Limb (tissue), 2 donors: ENCODE data around the gene SEPTIN1.

Source experiments
- DNase-seq, 2 donors: peaks; one replicate each; pipeline ENCODE4 v3.0.0-alpha.2; 2016; ENCODE audit errors: extremely low spot score in 2 of 2

Gene SEPTIN1

GRCh38 chr16:30377050-30377811 lies 5.1 kb downstream of the SEPTIN1 start:
- DNase-seq, result no peak

DNA sequence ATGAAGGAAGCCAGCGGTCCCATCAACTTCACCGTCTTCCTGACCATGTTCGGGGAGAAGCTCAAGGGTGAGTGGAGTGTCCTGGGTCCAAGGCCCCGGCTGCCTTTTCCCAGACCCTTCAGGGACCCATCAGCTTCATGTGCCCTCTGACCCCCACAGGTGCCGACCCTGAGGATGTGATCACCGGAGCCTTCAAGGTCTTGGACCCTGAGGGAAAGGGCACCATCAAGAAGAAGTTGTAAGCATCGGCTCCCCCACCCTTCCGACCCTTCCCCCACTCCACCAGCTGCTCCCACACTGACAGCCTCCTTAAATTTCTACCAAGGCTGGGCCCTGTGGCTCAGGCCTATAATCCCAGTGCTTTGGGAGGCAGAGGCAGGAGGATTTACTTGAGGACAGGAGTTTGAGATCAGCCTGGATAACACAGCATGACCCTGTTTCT lies 5.9 kb downstream of the SEPTIN1 start:
- no peak for DNase-seq

DNA sequence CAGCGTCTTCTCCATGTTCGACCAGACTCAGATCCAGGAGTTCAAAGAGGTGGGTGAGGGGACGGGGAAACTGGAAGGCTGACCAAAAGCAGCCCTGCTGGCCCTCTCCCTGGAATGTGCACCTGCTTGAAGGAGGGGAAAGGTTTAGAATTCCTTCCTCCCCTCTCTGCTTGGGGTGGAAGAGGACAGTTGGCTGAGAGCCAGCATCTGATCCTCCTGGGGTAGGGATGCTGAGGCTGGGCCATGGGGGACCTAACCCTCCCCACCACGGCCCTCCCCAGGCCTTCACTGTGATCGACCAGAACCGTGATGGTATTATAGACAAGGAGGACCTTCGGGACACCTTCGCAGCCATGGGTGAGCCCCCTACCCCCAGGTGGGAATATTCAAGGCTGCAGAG lies 6.5 kb downstream of the SEPTIN1 start:
- DNase-seq, result peak in 1 of 2 donors; percentile 42

DNA sequence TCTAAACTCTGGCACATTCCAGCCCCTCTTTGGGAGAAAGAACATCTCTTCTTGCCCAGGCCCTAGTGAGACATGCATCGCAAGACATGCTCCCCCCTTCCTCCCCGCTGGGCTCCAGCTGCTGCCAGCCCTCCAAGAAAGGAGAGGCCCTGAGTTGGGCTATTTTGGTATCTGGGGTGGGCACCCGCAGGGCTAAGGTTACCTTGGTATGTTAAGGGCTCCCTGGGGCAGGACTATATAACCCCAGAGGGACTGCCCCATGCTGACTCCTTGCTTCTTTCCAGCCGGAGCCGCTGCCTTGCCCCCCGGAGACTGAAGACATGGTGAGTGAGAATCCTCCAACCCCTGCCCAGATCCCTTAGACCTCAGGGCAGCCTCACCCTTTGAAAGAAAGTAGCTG lies 7.8 kb downstream of the SEPTIN1 start, which contains the start of gene MYL11:
TSS of gene MYL11 (plus strand) at position 265 of the 400 bp plus-strand sequence. CDS start at position 321, 56 bp downstream.
- DNase-seq, result no peak

GRCh38 chr16:30372725-30373124 lies 9.6 kb downstream of the SEPTIN1 start:
- DNase-seq, result no peak

DNA sequence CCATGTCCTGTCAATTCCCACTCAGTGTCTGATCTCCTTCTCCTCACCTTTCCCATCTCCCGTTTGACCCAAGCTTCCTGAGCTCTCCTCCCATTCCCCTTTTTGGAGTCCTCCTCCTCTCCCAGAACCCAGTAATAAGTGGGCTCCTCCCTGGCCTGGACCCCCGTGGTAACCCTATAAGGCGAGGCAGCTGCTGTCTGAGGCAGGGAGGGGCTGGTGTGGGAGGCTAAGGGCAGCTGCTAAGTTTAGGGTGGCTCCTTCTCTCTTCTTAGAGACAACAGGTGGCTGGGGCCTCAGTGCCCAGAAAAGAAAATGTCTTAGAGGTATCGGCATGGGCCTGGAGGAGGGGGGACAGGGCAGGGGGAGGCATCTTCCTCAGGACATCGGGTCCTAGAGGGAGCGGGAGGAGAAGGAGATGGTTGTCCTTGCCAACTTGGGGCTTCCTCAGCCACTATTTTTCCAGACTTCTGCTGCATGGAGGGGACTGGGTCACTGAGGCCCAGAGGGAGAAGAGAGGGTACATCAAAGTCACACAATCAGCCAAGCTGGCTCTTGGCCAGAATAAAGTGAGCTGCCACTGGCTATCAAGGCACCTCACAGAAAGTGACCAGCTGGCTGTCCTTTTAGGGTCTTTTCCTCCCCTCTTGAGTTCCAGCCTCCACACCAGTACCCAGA lies 10.2 kb downstream of the SEPTIN1 start:
- peak; percentile 56 to 68 for DNase-seq

GRCh38 chr16:30371248-30371816 lies 11.0 kb downstream of the SEPTIN1 start:
- no peak for DNase-seq

GRCh38 chr16:30370456-30371247 lies 11.7 kb downstream of the SEPTIN1 start, which contains the start of gene TBC1D10B:
TSS of gene TBC1D10B (minus strand) at chr16:30370494. CDS start at chr16:30370183, 311 bp downstream.
- DNase-seq, result peak; percentile 100

GRCh38 chr16:30369938-30370455 lies 12.4 kb downstream of the SEPTIN1 start:
- no peak for DNase-seq

DNA sequence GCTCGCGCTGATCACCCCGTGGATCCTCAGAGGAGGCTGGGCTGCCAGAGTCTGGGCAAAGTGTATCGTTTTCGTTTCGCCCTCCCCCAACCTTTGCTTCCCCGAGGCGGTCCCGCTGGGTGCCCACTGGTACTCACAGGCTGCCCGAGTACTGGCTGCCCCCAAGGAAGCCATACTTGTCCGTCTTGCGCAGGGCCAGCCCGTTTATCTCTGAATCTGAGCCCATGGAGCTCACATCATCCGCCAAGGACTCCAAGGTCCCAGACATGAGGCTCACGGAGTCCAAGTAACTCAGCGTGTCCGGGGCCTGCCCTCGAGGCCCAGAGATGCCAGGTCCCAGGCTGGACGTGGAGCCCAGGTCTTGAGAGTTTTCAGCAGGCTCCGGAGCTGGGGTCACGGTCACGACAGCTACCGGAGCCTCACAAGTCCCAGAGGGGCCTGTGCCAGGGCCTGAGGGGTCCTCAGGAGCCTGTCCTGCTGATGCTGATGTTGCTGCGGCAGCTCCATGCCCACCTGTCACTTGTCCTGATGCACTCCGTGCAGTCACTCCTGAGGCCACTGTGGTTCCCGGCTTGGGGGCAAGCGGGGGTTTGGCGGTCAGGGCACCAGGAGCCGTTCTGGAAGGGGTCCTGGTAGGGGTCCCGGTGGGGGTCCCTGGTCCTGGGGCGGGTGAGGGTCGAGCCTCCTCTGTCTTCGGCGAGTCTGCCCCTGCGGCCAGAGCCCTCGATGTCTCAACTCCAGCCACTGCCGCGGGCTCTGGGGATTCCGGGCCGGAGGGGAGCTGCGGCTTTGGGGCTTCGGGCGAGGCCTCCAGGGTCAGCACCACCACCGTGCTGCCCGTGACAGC lies 13.0 kb downstream of the SEPTIN1 start:
- DNase-seq, result no peak

DNA sequence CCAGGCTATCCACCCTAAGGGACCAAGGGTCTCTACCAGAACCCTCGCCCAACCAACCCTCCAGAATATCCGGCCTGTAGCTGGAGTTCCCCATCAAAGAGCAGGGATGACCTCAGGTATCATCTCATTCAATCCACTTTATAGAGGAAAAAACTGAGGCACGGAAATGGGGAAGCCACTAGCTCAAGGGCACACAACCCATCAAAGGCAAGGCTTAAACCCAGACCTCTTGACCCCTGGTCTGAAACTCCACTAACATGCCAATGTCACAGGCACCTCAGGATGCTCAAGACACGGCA lies 13.6 kb downstream of the SEPTIN1 start:
- DNase-seq, result no peak

DNA sequence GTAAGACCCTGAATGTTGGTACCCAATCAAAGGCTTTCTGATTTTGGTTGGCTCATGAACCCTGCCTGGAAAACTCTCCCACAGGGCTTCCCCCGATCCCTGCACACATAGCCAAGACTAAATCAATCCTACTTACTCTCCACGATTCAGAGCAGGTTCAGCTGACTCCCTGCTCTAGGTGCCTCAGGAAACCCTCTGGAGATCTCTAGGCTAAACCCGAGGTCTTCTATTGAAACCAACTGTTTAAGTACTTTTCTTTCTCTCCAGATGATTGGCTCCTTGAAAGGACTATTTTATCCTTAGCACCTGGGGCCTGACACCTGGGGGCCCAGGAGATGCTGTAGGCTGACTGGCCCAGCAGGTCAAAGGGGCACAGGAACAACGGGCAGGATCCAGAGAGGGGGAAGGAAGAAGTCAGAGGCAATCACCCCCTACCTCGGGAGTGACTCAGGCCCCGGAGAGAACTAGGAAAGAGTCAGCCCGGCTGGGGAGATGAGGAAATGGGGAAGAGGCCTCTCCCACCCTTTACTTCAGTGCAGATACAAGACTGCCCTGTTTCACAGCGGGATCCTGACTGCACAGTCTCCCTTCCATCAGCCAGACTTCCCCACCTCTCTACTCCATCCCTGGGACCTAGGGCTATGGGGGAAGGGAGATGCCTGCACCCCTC lies 14.1 kb downstream of the SEPTIN1 start:
- no peak for DNase-seq

DNA sequence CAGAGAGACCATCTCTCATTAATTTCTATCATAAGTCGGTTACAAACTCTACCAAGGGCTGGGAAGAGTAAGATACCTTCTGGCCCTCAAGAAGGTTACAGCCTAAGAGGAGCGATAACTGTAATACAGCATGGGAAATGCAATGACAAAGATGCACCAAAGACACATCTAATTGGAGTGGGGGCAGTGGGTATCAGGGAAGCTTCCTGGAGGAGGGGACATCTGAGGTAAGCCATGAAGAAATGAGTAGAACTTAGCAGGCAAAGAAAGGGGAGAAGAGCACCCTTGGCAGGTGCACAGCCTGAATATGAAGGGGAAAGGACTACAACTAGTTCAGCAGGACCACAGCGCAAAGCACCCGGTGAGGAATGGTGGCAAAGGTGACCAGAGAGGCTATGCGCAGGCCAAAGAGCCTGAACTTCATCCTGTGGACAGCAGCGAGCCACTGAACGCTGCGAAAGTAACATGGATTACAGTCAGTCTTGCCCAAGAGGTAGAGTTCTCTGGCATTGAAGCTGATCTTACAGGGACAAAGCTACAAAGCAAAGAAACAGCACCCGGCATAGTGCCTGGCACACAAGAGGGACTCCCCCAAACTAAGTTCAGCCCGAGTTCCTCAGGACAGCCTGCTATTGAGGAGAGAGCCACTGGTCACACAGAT lies 14.9 kb downstream of the SEPTIN1 start:
- no peak for DNase-seq

GRCh38 chr16:30366511-30366910 lies 15.8 kb downstream of the SEPTIN1 start:
- no peak for DNase-seq

- no peak for DNase-seq
These were observed 17.2 kb downstream of the SEPTIN1 start for GRCh38 chr16:30365200-30365599.

GRCh38 chr16:30361180-30361579 lies 21.2 kb downstream of the SEPTIN1 start:
- no peak for DNase-seq

- DNase-seq, result no peak
These were observed 22.5 kb downstream of the SEPTIN1 start for GRCh38 chr16:30359871-30360170.

- DNase-seq, result no peak
These were observed 23.1 kb downstream of the SEPTIN1 start for GRCh38 chr16:30358990-30359870.

DNA sequence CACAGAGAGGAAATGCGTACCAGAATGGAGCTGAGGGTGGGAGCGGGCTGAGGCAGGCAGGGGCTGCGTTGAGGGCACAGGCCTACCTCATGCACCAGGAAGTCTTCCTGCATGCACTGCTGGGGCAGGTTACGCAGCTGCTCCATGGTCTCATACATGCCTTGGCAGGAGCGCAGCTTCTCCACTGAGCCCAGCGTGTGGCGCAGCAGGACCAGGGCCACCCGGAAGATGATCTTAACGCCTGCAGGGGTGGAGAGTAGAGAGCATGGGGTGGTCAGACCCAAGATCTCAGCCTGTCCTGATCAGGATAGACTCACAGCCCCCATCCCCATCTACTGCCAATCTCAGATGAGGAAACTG lies 23.8 kb downstream of the SEPTIN1 start:
- DNase-seq, result no peak
